Lung (tissue), 12 donors: ENCODE results near the gene TNIK. TPM values are rescaled to one million over a fixed set of nuclear protein-coding genes. Genes with fewer than 3 reads are reported as not detected.

Experiments used
- ATAC-seq: fragments of 200-7000 bp; cut with Tn5 transposase; one replicate; pipeline ENCODE4 v1.9.1; 2020; ENCODE audit warnings: moderate number of reproducible peaks; ENCODE audit not compliant: insufficient read depth, low FRiP score
- DNase-seq, 3 donors: peaks; one replicate each; pipeline ENCODE4 v3.0.0-alpha.2; 2013 to 2017
- H3K27ac ChIP-seq, 2 donors: one replicate each; pipeline ENCODE4 v1.5.1; 2013; ENCODE audit warnings: mild to moderate bottlenecking in 2 of 2, moderate library complexity in 2 of 2, control low read depth in 1 of 2, inconsistent platforms in 1 of 2, low read depth in 1 of 2, low read length in 1 of 2
- H3K27me3 ChIP-seq, 3 donors: one replicate each; pipeline ENCODE4 v1.5.1; 2013; ENCODE audit warnings: low read length in 2 of 3; ENCODE audit not compliant: control insufficient read depth in 3 of 3, insufficient read depth in 3 of 3
- H3K36me3 ChIP-seq, 4 donors: one replicate each; pipeline ENCODE4 v1.5.1; 2013; ENCODE audit warnings: low read length in 4 of 4, mild to moderate bottlenecking in 1 of 4, moderate library complexity in 1 of 4; ENCODE audit not compliant: control insufficient read depth in 4 of 4, insufficient read depth in 4 of 4
- H3K4me1 ChIP-seq, 5 donors: one replicate each; pipeline ENCODE4 v1.5.1; 2013; ENCODE audit warnings: low read length in 5 of 5, mild to moderate bottlenecking in 2 of 5, moderate library complexity in 1 of 5; ENCODE audit not compliant: control insufficient read depth in 5 of 5, insufficient read depth in 5 of 5
- H3K4me3 ChIP-seq: one replicate; pipeline ENCODE4 v1.5.1; 2013; ENCODE audit warnings: mild to moderate bottlenecking, control low read depth, moderate library complexity
- H3K9ac ChIP-seq, 2 donors: one replicate each; pipeline ENCODE4 v1.5.1; 2013; ENCODE audit warnings: low read length in 2 of 2, control low read depth in 1 of 2; ENCODE audit not compliant: insufficient read depth in 1 of 2
- H3K9me3 ChIP-seq, 4 donors: one replicate each; pipeline ENCODE4 v1.5.1; 2013; ENCODE audit warnings: low read length in 3 of 4, mild to moderate bottlenecking in 1 of 4, moderate library complexity in 1 of 4; ENCODE audit not compliant: control insufficient read depth in 4 of 4, insufficient read depth in 3 of 4
- CTCF ChIP-seq: IDR thresholded peaks from 2 replicates; pipeline ENCODE4 v1.5.1; 2012; ENCODE audit warnings: mild to moderate bottlenecking; ENCODE audit errors: control extremely low read depth, extremely low read depth
- WGBS, 2 donors: extraction: QIAGEN DNeasy Blood & Tissue Kit; methylation state at CpG; one replicate each; pipeline ENCODE4 v1.1.7; 2013; 5-methylcytosine and 5-hydroxymethylcytosine counted together
- polyA plus RNA-seq, 2 donors: library from polyadenylated mRNA; stranded (reverse); fragments of 200-250 nt; gene quantifications; one replicate each; pipeline ENCODE4 v1.2.1, GENCODE V29; 2013
- total RNA-seq, 2 donors: library from RNA; depleted of rRNA in 1 of 2; stranded (reverse); fragments of >200 nt in 1 of 2; gene quantifications; one replicate each; pipeline ENCODE4 v1.2.1, GENCODE V29; 2014 to 2021
- donor health status: control.
- donor health status: control.
- donor health status: Bipolar disorder and iron deficiency.
- donor health status: healthy.
- donor health status: DM: yes; HTN: yes; CAD: no.

TNIK gene
- total and polyA plus RNA-seq, 4 donors, result 9.4 to 36.3 (median 14.3) TPM

- Histone ChIP-seq H3K4me1 (peaks cover 0 to 26% (median 0%) of the 10 kb centered on the region in 5 donors), H3K27me3 (no peaks in the 10 kb centered on the region), H3K27ac (no peak overlapping the region), H3K4me3 (no peak overlapping the region), H3K36me3 (no peaks in the 10 kb centered on the region), H3K9ac (no peak overlapping the region), H3K9me3 (no peaks in the 10 kb centered on the region)
- ATAC-seq (no peak), DNase-seq (no peak)
- WGBS, 2 donors, result 64 to 69% methylated on average over 2 of the region's 2 CpGs
- no peak for TF ChIP-seq CTCF
Measured at GRCh38 chr3:171412054-171412453, 48.2 kb downstream of the TNIK start.

- Histone ChIP-seq H3K27ac (no peak overlapping the region), H3K36me3 (no peaks in the 10 kb centered on the region), H3K4me1 (peaks cover 0 to 21% (median 0%) of the 10 kb centered on the region in 5 donors), H3K9ac (no peak overlapping the region), H3K9me3 (no peaks in the 10 kb centered on the region), H3K4me3 (no peak overlapping the region), H3K27me3 (no peaks in the 10 kb centered on the region)
- ATAC-seq (no peak), DNase-seq (no peak)
- 95 to 98% methylated on average over 6 of the region's 6 CpGs for WGBS, 2 donors
- no peak for TF ChIP-seq CTCF
Measured at GRCh38 chr3:171410186-171410585, 50.0 kb downstream of the TNIK start.

- WGBS, 2 donors, result 76% methylated on average over 3 of the region's 3 CpGs
- ATAC-seq, result no peak
Measured at GRCh38 chr3:171407759-171408158, 52.4 kb downstream of the TNIK start.

More at GRCh38 chr3:171407759-171408158, 52.4 kb downstream of the TNIK start:
- peak overlapping the region in 1 of 2 donors; percentile 13 for H3K27ac ChIP-seq
- H3K4me1 ChIP-seq, result peaks cover 0 to 17% (median 5%) of the 10 kb centered on the region in 5 donors
- no peaks in the 10 kb centered on the region for H3K27me3 ChIP-seq
- H3K4me3 ChIP-seq, result no peak overlapping the region
- no peak for DNase-seq
- H3K36me3 ChIP-seq, result no peaks in the 10 kb centered on the region
- no peak for TF ChIP-seq CTCF
- H3K9ac ChIP-seq, result no peak overlapping the region
- no peaks in the 10 kb centered on the region for H3K9me3 ChIP-seq
